K562 (cell line): ENCODE measurements around the gene CNTN6. TPM values are rescaled to one million over a fixed set of nuclear protein-coding genes. Genes with fewer than 3 reads are reported as not detected.

Experiments used
- ATAC-seq: fragments of 200-7000 bp; cut with Tn5 transposase; 3 replicates; pipeline ENCODE4 v1.9.1; 2020; ENCODE audit warnings: moderate library complexity
- BruUV-seq: library from RNA; stranded (reverse); fragments of 400-500 nt; replicated peaks from 2 replicates; lab custom pipeline; 2021; lab: Mats Ljungman, UMichigan
- CTCF ChIA-PET: fragments of 300-600 bp; formaldehyde crosslinking; extraction: SDS; loops from one replicate; lab custom pipeline; 2021; ENCODE audit warnings: low intra/inter-chr PET ratio; lab: Yijun Ruan, JAX
- POLR2A ChIA-PET: fragments of 300-600, 350-650 bp; sonication (Branson Sonifier 250); formaldehyde crosslinking; extraction: SDS; loops from one replicate; lab custom pipeline; 2021; ENCODE audit warnings: antibody characterized with exemption, inconsistent platforms; lab: Yijun Ruan, JAX
- DNase-seq, 4 experiments: peaks; one replicate each; pipeline versions ENCODE4 v3.0.0 to v3.0.0-alpha.2; 2011 to 2018; ENCODE audit warnings: low spot score in 3 of 4, mixed read lengths in 3 of 4; ENCODE audit errors: extremely low read depth in 1 of 4
- FAIRE-seq: peaks from 2 replicates; lab custom pipeline; 2011; peaks lifted over from hg19 to GRCh38; lab: Jason Lieb, UNC
- H2AFZ ChIP-seq: 2 replicates; pipeline ENCODE4 v1.6.0; 2011; ENCODE audit warnings: low read depth, low read length, control low read depth, inconsistent platforms
- H3K27ac ChIP-seq: fragments of 200-600 bp; 3 replicates; pipeline ENCODE4 v1.8.0; 2011; ENCODE audit warnings: low read depth, mild to moderate bottlenecking, control low read depth, inconsistent platforms, low read length, moderate library complexity, mixed read lengths; ENCODE audit errors: extremely low read depth
- H3K27me3 ChIP-seq, 2 experiments: fragments of 300-600 bp in 1 of 2; 2 replicates in 1 of 2; 3 replicates in 1 of 2; pipeline versions ENCODE4 v1.6.0 to v1.8.0; 2011; ENCODE audit warnings: inconsistent platforms in 2 of 2, low read length in 2 of 2, mild to moderate bottlenecking in 1 of 2, mixed read lengths in 1 of 2, moderate library complexity in 1 of 2; ENCODE audit not compliant: control insufficient read depth in 2 of 2, insufficient read depth in 2 of 2
- H3K36me3 ChIP-seq: fragments of 300-600 bp; 3 replicates; pipeline ENCODE4 v1.8.0; 2011; ENCODE audit warnings: mild to moderate bottlenecking, low read length, inconsistent platforms; ENCODE audit not compliant: control insufficient read depth, insufficient read depth
- H3K4me1 ChIP-seq, 2 experiments: fragments of 200-600 bp in 1 of 2; replicated peaks in 1 of 2; 2 replicates in 1 of 2; 3 replicates in 1 of 2; pipeline versions ENCODE4 v1.5.1 to v1.8.0; 2011; ENCODE audit warnings: inconsistent platforms in 2 of 2, low read length in 2 of 2, mild to moderate bottlenecking in 1 of 2, mixed read lengths in 1 of 2, moderate library complexity in 1 of 2; ENCODE audit not compliant: control insufficient read depth in 2 of 2, insufficient read depth in 2 of 2
- H3K4me2 ChIP-seq: 2 replicates; pipeline ENCODE4 v1.6.1; 2011; ENCODE audit warnings: low read length, control low read depth, inconsistent platforms, mixed read lengths; ENCODE audit not compliant: insufficient read depth
- H3K4me3 ChIP-seq: fragments of 200-600 bp; sonication (generic), shearing (Covaris generic); 2 replicates; pipeline ENCODE4 v1.5.1; 2016; ENCODE audit warnings: control low read depth, inconsistent platforms
- H3K79me2 ChIP-seq: fragments of 200-600 bp; 3 replicates; pipeline ENCODE4 v1.8.0; 2011; ENCODE audit warnings: low read length, inconsistent platforms; ENCODE audit not compliant: control insufficient read depth, insufficient read depth
- H3K9ac ChIP-seq, 2 experiments: 2 replicates each; pipeline versions ENCODE4 v1.6.0 to v1.6.1; 2011; ENCODE audit warnings: low read depth in 2 of 2, low read length in 2 of 2, control low read depth in 1 of 2, inconsistent platforms in 1 of 2, mild to moderate bottlenecking in 1 of 2, mixed read lengths in 1 of 2; ENCODE audit not compliant: insufficient read depth in 1 of 2
- H3K9me1 ChIP-seq: one replicate; pipeline ENCODE4 v1.6.0; 2011; ENCODE audit warnings: inconsistent platforms, mild to moderate bottlenecking, low read length, moderate library complexity; ENCODE audit not compliant: control insufficient read depth, insufficient read depth
- H3K9me3 ChIP-seq: replicated peaks from 2 replicates; pipeline ENCODE4 v1.5.1; 2011; ENCODE audit warnings: low read depth, low read length, inconsistent platforms; ENCODE audit not compliant: control insufficient read depth, insufficient read depth
- H4K20me1 ChIP-seq: replicated peaks from 2 replicates; pipeline ENCODE4 v1.6.1; 2011; ENCODE audit warnings: low read length, inconsistent platforms, mixed read lengths; ENCODE audit not compliant: control insufficient read depth, insufficient read depth
- CREB3L1 ChIP-seq: fragments of 450-650 bp; IDR thresholded peaks from 2 replicates; pipeline ENCODE4 v1.6.1; 2014; ENCODE audit warnings: low read depth, mild to moderate bottlenecking, moderate library complexity, borderline replicate concordance
- ETS1 ChIP-seq: conservative IDR thresholded peaks from 2 replicates; pipeline ENCODE4 v1.6.1; 2011; ENCODE audit warnings: low read depth, mild to moderate bottlenecking, low read length; ENCODE audit not compliant: control insufficient read depth
- HNRNPL ChIP-seq: fragments of 200-400 bp; formaldehyde crosslinking; IDR thresholded peaks from 2 replicates; pipeline ENCODE4 v1.6.1; 2017; ENCODE audit warnings: low read depth, mild to moderate bottlenecking, low read length
- IRF2 ChIP-seq: sonication (generic); formaldehyde crosslinking; IDR thresholded peaks from 2 replicates; pipeline ENCODE4 v1.8.1; 2022; ENCODE audit warnings: mild to moderate bottlenecking, missing genetic modification reagents
- MED1 ChIP-seq: sonication (generic); formaldehyde crosslinking; IDR thresholded peaks from 2 replicates; pipeline ENCODE4 v1.8.1; 2023; ENCODE audit warnings: missing genetic modification reagents, borderline replicate concordance
- TCF15 ChIP-seq: fragments of 250-450 bp; sonication (Bioruptor Pico); IDR thresholded peaks from 2 replicates; pipeline ENCODE4 v1.8.0; 2022; ENCODE audit warnings: moderate library complexity, mild to moderate bottlenecking, inconsistent platforms
- TCF7 ChIP-seq: sonication (generic); IDR thresholded peaks from 2 replicates; pipeline ENCODE4 v1.6.1; 2016; ENCODE audit warnings: antibody characterized with exemption, borderline replicate concordance
- THRA ChIP-seq: fragments of 450-650 bp; IDR thresholded peaks from 2 replicates; pipeline ENCODE4 v1.6.1; 2017; ENCODE audit warnings: mild to moderate bottlenecking, moderate library complexity
- ZNF41 ChIP-seq: fragments of 250-450 bp; sonication (Bioruptor Pico); conservative IDR thresholded peaks from 2 replicates; pipeline ENCODE4 v1.4.0; 2020; ENCODE audit warnings: mild to moderate bottlenecking
- ZNF431 ChIP-seq: sonication (generic); formaldehyde crosslinking; IDR thresholded peaks from 2 replicates; pipeline ENCODE4 v1.8.0; 2022; ENCODE audit warnings: mild to moderate bottlenecking, missing genetic modification reagents
- ZNF699 ChIP-seq: fragments of 250-450 bp; sonication (Bioruptor Pico); IDR thresholded peaks from 2 replicates; pipeline ENCODE4 v1.8.0; 2021; ENCODE audit warnings: mild to moderate bottlenecking, moderate library complexity; ENCODE audit not compliant: insufficient replicate concordance
- ZNF785 ChIP-seq: fragments of 250-450 bp; sonication (Bioruptor Pico); IDR thresholded peaks from 2 replicates; pipeline ENCODE4 v1.4.0; 2020; ENCODE audit warnings: mild to moderate bottlenecking
- WGBS: fragments of 100-300 bp; shearing (Covaris generic); methylation state at CpG from one replicate; pipeline ENCODE4 v1.1.6; 2016; ENCODE audit warnings: low coverage, mixed read lengths; ENCODE audit not compliant: insufficient coverage; ENCODE audit errors: missing lambda C conversion rate; 5-methylcytosine and 5-hydroxymethylcytosine counted together
- in situ Hi-C: fragments of 300-500 bp; cut with MboI; formaldehyde crosslinking; loops from 4 replicates; pipeline ENCODE4 v1.15.0; 2018; ENCODE audit warnings: inconsistent platforms, mixed read lengths
- intact Hi-C: fragments of 100-400 bp; cut with micrococcal nuclease; formaldehyde crosslinking; loops from 2 replicates; pipeline ENCODE4 v1.14.2; 2022
- polyA plus RNA-seq, 8 experiments: library from polyadenylated mRNA; depleted of rRNA in 4 of 8; stranded (reverse) in 5 of 8; unstranded in 3 of 8; fragments of >200 nt; fragmentation: Nextera tagmentation in 2 of 8; fragmentation: Illumina TruSeq in 1 of 8; extraction: Ambion mirVana in 2 of 8; extraction: Trizol in 1 of 8; gene quantifications; 2 replicates each; pipeline versions ENCODE4 v1.2.1 to v1.2.3, GENCODE V29; 2011 to 2014; ENCODE audit warnings: inconsistent platforms in 1 of 8, missing spikeins in 1 of 8
- total RNA-seq, 7 experiments: library from RNA; depleted of rRNA in 6 of 7; stranded (reverse); fragments of >200 nt in 6 of 7; fragmentation: Illumina TruSeq in 2 of 7; extraction: Trizol in 2 of 7; gene quantifications; 2 replicates each; pipeline versions ENCODE4 v1.2.1 to v1.2.3, GENCODE V29; 2011 to 2021; ENCODE audit warnings: low replicate concordance in 1 of 7

Gene CNTN6
- total and polyA plus RNA-seq, 9 of the 15 experiments (the other 6 are each of a cell fraction or from before 2014, with no cell fraction given), result not detected

- in situ Hi-C loops, result no loop called here
These were observed 35.4 kb upstream of the CNTN6 start for GRCh38 chr3:1057436-1057835.

GRCh38 chr3:1068985-1069384 lies 23.8 kb upstream of the CNTN6 start:
- Histone ChIP-seq H3K9me1 (no peaks in the 10 kb centered on the region), H3K79me2 (no peaks in the 10 kb centered on the region), H3K27me3 (no peaks in the 10 kb centered on the region), H3K9ac (no peak overlapping the region), H3K36me3 (no peaks in the 10 kb centered on the region), H3K4me3 (no peak overlapping the region), H3K27ac (no peak overlapping the region), H2AFZ (no peak overlapping the region), H4K20me1 (no peaks in the 10 kb centered on the region), H3K9me3 (no peaks in the 10 kb centered on the region), H3K4me1 (no peaks in the 10 kb centered on the region), H3K4me2 (no peak overlapping the region)
- POLR2A ChIA-PET, result no interaction called here
- intact Hi-C loops (no loop called here), in situ Hi-C loops (no loop called here)
- 0% methylated on average over 4 of the region's 4 CpGs for WGBS
- FAIRE-seq (no peak), ATAC-seq (no peak), DNase-seq (no peak)
- CTCF ChIA-PET, result no interaction called here
- BruUV-seq, result no TSS peak
- TF ChIP-seq ZNF699 (no peak), TCF7 (no peak), HNRNPL (no peak), CREB3L1 (no peak), TCF15 (CRISPR knock-in tag) (no peak), ETS1 (no peak), ZNF41 (CRISPR knock-in tag) (no peak)

More at GRCh38 chr3:1057436-1057835, 35.4 kb upstream of the CNTN6 start:
- CTCF ChIA-PET, result no interaction called here
- Histone ChIP-seq H3K79me2 (no peaks in the 10 kb centered on the region), H2AFZ (no peak overlapping the region), H3K4me3 (no peak overlapping the region), H4K20me1 (no peaks in the 10 kb centered on the region), H3K4me2 (no peak overlapping the region), H3K9me3 (no peaks in the 10 kb centered on the region), H3K9ac (no peak overlapping the region), H3K9me1 (no peaks in the 10 kb centered on the region), H3K27ac (no peak overlapping the region), H3K36me3 (no peaks in the 10 kb centered on the region), H3K4me1 (no peaks in the 10 kb centered on the region), H3K27me3 (no peaks in the 10 kb centered on the region)
- WGBS, result 5% methylated on average over 1 of the region's 1 CpG
- DNase-seq (no peak), ATAC-seq (no peak), FAIRE-seq (no peak)
- no TSS peak for BruUV-seq
- POLR2A ChIA-PET, result interaction anchor here (1.0 kb wide), 1 partner anchor 8 kb away, joined by 3 read pairs; no protein-coding TSS in a partner anchor
- TF ChIP-seq MED1 (CRISPR knock-in tag) (no peak), IRF2 (CRISPR knock-in tag) (no peak), THRA (no peak), ZNF431 (CRISPR knock-in tag) (no peak), ZNF785 (no peak)
- intact Hi-C loops, result no loop called here
